Esophagus squamous epithelium (tissue), 5 donors: ENCODE measurements around the gene ZBED4. TPM values are rescaled to one million over a fixed set of nuclear protein-coding genes. Genes with fewer than 3 reads are reported as not detected.

Source experiments
- DNase-seq: peaks from one replicate; lab custom pipeline; 2025; lab: John Stamatoyannopoulos, UW
- H3K27ac ChIP-seq, 4 donors: fragments of 200-600 bp; sonication (generic); one replicate each; pipeline ENCODE4 v1.5.1; 2016 to 2019; ENCODE audit warnings: mild to moderate bottlenecking in 1 of 4
- H3K27me3 ChIP-seq, 4 donors: fragments of 200-600 bp; sonication (generic); 1 replicate in 3 of 4; 2 replicates in 1 of 4; pipeline versions ENCODE4 v1.5.1 to v1.6.0; 2017 to 2021; ENCODE audit warnings: antibody characterized with exemption in 1 of 4
- H3K36me3 ChIP-seq, 3 donors: fragments of 200-600 bp; sonication (generic); one replicate each; pipeline ENCODE4 v1.5.1; 2016 to 2019
- H3K4me1 ChIP-seq, 3 donors: fragments of 200-600 bp; sonication (generic); one replicate each; pipeline ENCODE4 v1.5.1; 2017 to 2019
- H3K4me3 ChIP-seq, 4 donors: fragments of 200-600 bp; sonication (generic); 1 replicate in 3 of 4; 2 replicates in 1 of 4; pipeline ENCODE4 v1.5.1; 2016 to 2019; ENCODE audit warnings: mild to moderate bottlenecking in 2 of 4, moderate library complexity in 1 of 4
- H3K9me3 ChIP-seq, 3 donors: fragments of 200-600 bp; sonication (generic); one replicate each; pipeline ENCODE4 v1.5.1; 2016 to 2019
- CTCF ChIP-seq, 6 experiments: fragments of 450-650 bp in 4 of 6; fragments of 200-600 bp in 2 of 6; sonication (generic) in 2 of 6; IDR thresholded peaks; one replicate each; pipeline ENCODE4 v1.5.1; 2016 to 2019; ENCODE audit warnings: antibody characterized with exemption in 6 of 6, mild to moderate bottlenecking in 4 of 6, moderate library complexity in 4 of 6
- POLR2A ChIP-seq, 4 donors: fragments of 450-650 bp; IDR thresholded peaks; one replicate each; pipeline ENCODE4 v1.6.1; 2017; ENCODE audit warnings: antibody characterized with exemption in 4 of 4, mild to moderate bottlenecking in 4 of 4, moderate library complexity in 3 of 4
- WGBS, 2 donors: methylation state at CpG; one replicate each; pipeline ENCODE4 v1.1.5; 2018; 5-methylcytosine and 5-hydroxymethylcytosine counted together
- intact Hi-C: fragments of 100-400 bp; cut with DNase I; formaldehyde crosslinking; loops from one replicate; pipeline ENCODE4 v1.15.0; 2022
- total RNA-seq, 4 donors: library from RNA; depleted of rRNA; stranded (reverse); fragments of >200 nt; gene quantifications; one replicate each; pipeline ENCODE4 v1.1.0, GENCODE V29; 2016
- donor health status: DM: yes; HTN: yes; CAD: no.

ZBED4 gene
- total RNA-seq, 4 donors from 2014 or later = 9.6 to 14.1 (median 13.7) TPM

- H3K27ac ChIP-seq = peak overlapping the region in 1 of 4 donors; percentile 1
- H3K4me1 ChIP-seq = peaks cover 5 to 86% (median 11%) of the 10 kb centered on the region in 3 donors
- H3K27me3 ChIP-seq = no peaks in the 10 kb centered on the region
- intact Hi-C loops = no loop called here
- H3K36me3 ChIP-seq = peaks cover 0 to 43% (median 0%) of the 10 kb centered on the region in 3 donors
- H3K4me3 ChIP-seq = no peak overlapping the region
- no peaks in the 10 kb centered on the region for H3K9me3 ChIP-seq
- DNase-seq = no peak
- 68 to 80% methylated on average over 5 of the region's 5 CpGs for WGBS, 2 donors
- TF ChIP-seq CTCF (IDR thresholded peaks at IDR 0.05) = no peak
- no peak for TF ChIP-seq POLR2A (IDR thresholded peaks at IDR 0.05)
These were observed 43.2 kb upstream of the ZBED4 start for GRCh38 chr22:49810363-49811019.

GRCh38 chr22:49811020-49811791 is 42.4 kb upstream of the ZBED4 start:
- intact Hi-C loops = no loop called here
- no peak overlapping the region for H3K4me3 ChIP-seq
- no peak overlapping the region for H3K27ac ChIP-seq
- H3K4me1 ChIP-seq = peaks cover 12 to 86% (median 16%) of the 10 kb centered on the region in 3 donors
- TF ChIP-seq POLR2A (IDR thresholded peaks at IDR 0.05) (no peak), CTCF (IDR thresholded peaks at IDR 0.05) (no peak)
- peaks cover 0 to 43% (median 0%) of the 10 kb centered on the region in 3 donors for H3K36me3 ChIP-seq
- 73% methylated on average over 11 of the region's 18 CpGs for WGBS, 2 donors
- no peak for DNase-seq
- H3K27me3 ChIP-seq = no peaks in the 10 kb centered on the region
- H3K9me3 ChIP-seq = no peaks in the 10 kb centered on the region

- intact Hi-C loops = no loop called here
- peaks cover 17 to 89% (median 23%) of the 10 kb centered on the region in 3 donors for H3K4me1 ChIP-seq
- 83 to 88% methylated on average over 3 to 5 of the region's 11 CpGs for WGBS, 2 donors
These were observed 40.8 kb upstream of the ZBED4 start for GRCh38 chr22:49812838-49813237.

GRCh38 chr22:49814164-49814686 is 39.4 kb upstream of the ZBED4 start:
- H3K27ac ChIP-seq = no peak overlapping the region
- H3K36me3 ChIP-seq = peaks cover 0 to 63% (median 11%) of the 10 kb centered on the region in 3 donors
- no peak for DNase-seq
- H3K4me3 ChIP-seq = no peak overlapping the region
- H3K27me3 ChIP-seq = no peaks in the 10 kb centered on the region
- no peaks in the 10 kb centered on the region for H3K9me3 ChIP-seq
- H3K4me1 ChIP-seq = peaks cover 17 to 80% (median 18%) of the 10 kb centered on the region in 3 donors
- TF ChIP-seq POLR2A (IDR thresholded peaks at IDR 0.05) = no peak
- 86 to 87% methylated on average over 7 to 12 of the region's 14 CpGs for WGBS, 2 donors
- intact Hi-C loops = no loop called here

More at GRCh38 chr22:49812838-49813237, 40.8 kb upstream of the ZBED4 start:
- no peak overlapping the region for H3K27ac ChIP-seq
- H3K36me3 ChIP-seq = peaks cover 0 to 53% (median 0%) of the 10 kb centered on the region in 3 donors
- TF ChIP-seq CTCF (IDR thresholded peaks at IDR 0.05) (no peak), POLR2A (IDR thresholded peaks at IDR 0.05) (no peak)
- H3K9me3 ChIP-seq = no peaks in the 10 kb centered on the region
- H3K4me3 ChIP-seq = no peak overlapping the region
- no peaks in the 10 kb centered on the region for H3K27me3 ChIP-seq
- DNase-seq = no peak

GRCh38 chr22:49814856-49815255 is 38.8 kb upstream of the ZBED4 start:
- WGBS, 2 donors = 69 to 70% methylated on average over 4 to 6 of the region's 8 CpGs
- Histone ChIP-seq H3K27me3 (no peaks in the 10 kb centered on the region), H3K4me1 (peaks cover 14 to 75% (median 18%) of the 10 kb centered on the region in 3 donors), H3K9me3 (no peaks in the 10 kb centered on the region), H3K27ac (no peak overlapping the region), H3K36me3 (peaks cover 0 to 69% (median 15%) of the 10 kb centered on the region in 3 donors), H3K4me3 (no peak overlapping the region)
- TF ChIP-seq POLR2A (IDR thresholded peaks at IDR 0.05) (no peak), CTCF (IDR thresholded peaks at IDR 0.05) (no peak)
- intact Hi-C loops = no loop called here
- DNase-seq = no peak
